CMK (cell line): ENCODE results near the gene NRTN.

Experiments used
- DNase-seq: peaks from one replicate; pipeline ENCODE4 v3.0.0-alpha.2; 2010; ENCODE audit warnings: low read depth

NRTN gene

DNA sequence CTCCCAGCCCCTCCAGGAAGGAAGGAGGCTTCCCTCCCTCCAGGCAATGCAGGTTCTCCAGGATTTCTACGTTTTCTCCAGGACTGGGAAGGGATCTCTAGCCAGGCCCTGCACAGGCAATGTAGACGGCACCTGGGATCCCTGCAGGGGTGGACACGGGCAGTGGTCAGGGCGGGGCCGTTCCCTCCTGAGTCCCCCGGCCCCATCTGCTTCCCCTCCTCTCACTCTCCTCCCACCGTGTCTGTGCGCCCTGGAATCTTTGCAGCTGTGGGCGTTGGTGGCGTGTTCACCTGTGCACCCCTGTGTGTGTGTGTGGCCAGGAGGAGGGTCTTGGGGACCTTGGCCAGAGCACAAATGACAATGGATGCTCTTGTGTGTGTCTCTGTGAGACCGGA is 10.0 kb downstream of the NRTN start:
- no peak for DNase-seq

- DNase-seq = no peak
These were observed 12.4 kb downstream of the NRTN start for GRCh38 chr19:5817218-5817617.

- no peak for DNase-seq
These were observed 13.7 kb downstream of the NRTN start for GRCh38 chr19:5818594-5818993.

DNA sequence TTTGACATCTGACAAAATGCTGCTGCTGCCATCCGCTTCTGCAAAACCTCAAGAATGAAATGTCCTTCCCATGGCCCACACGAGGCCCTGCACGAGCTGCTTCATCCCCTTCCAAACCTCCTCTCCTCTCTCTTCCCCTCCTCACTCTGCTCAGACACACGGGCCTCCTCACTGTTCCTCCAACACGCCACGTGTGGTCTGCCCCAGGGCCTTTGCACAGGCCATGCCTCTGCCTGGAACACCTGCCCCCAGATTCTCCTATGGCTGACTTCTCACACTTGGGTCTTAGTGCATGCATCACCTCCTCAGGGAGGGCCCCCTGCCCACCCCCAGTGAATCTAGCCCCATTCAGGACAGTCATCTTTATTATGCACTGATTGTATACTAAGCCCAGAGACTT is 15.9 kb downstream of the NRTN start:
- DNase-seq = no peak

DNA sequence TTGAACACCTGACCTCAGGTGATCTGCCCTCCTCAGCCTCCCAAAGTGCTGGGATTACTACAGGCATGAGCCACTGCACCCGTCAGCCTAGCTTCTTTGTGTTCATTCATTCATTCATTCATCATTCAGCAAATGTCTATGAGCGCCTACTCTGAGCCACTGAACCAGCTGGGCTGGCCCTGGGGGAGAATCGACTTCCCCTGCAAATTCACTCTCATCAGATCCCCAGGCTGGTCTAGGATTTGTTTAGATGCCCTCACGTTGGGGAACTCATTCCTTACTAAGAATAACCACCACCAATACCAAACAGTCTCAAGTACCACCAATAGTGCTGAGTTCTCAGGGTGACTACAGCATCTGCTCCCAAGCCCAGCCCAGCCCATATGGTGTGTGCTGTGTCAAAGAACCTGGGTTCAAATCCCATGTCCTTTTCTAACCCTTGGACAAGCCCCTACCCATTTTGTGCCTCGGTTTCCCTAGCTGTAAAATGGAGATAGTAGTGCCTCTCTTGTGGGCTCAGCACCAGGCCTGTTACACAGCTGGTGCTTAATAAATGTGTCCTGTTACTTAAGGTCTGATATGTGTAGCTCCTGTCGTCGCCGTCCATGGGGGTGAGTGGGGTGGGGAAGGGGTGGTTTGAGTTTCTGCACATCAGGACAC is 16.8 kb downstream of the NRTN start:
- DNase-seq = no peak

DNA sequence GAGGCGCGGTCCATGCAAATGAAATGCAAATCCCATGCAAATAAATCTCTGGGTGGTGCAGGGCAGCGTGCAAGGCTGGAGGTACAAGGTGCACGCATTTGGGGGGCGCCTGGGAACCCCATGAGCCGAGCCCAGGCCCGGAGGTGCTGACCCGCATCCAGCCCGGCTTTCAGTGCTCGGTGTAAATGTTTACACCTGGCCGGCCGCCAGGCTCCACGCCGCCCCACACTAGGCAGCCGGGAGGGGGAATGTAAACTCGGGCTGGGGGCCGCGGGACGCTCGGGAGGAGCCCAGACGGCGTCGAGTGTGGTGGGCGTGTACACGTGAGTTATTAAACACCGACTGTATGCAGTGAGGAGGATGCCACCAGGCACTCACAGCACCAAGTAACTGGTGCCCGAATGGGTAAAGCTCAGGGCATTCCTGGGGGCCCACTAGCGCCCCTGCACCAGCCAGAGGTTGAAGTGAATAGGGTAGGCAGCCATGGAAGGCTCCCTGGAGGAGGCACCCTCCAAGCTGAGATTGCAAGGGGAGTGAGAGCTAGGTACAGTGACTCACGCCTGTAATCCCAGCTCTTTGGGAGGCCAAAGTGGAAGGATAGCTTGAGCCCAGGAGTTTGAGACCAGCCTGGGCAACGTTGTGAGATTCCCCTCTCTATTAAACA is 17.4 kb downstream of the NRTN start:
- no peak for DNase-seq

- DNase-seq = no peak
These were observed 18.9 kb downstream of the NRTN start for GRCh38 chr19:5823579-5824281.

DNA sequence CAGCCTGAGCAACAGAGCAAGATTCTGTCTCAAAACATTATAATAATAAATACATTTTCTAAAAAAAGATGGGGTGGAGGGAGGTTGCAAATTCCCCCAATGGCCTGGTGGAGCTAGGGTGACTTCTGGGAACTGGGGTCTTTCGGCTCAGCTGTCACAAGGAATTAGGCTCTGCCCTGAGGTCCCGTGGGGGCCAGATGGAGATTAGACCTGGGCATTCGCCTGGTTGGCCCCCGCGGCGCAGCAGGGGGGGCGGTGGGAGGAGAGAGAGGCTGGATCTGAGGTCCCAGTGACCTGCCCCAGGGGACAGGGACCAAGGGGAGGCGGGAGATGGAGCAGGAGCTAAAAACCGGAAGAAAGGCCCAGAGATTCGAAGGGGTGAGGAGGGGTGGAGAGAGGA is 19.9 kb downstream of the NRTN start:
- no peak for DNase-seq

GRCh38 chr19:5825178-5825577 is 20.3 kb downstream of the NRTN start:
- DNase-seq = no peak

- no peak for DNase-seq
These were observed 21.9 kb downstream of the NRTN start for GRCh38 chr19:5826531-5827341.

GRCh38 chr19:5827342-5827890 is 22.5 kb downstream of the NRTN start:
- no peak for DNase-seq

DNA sequence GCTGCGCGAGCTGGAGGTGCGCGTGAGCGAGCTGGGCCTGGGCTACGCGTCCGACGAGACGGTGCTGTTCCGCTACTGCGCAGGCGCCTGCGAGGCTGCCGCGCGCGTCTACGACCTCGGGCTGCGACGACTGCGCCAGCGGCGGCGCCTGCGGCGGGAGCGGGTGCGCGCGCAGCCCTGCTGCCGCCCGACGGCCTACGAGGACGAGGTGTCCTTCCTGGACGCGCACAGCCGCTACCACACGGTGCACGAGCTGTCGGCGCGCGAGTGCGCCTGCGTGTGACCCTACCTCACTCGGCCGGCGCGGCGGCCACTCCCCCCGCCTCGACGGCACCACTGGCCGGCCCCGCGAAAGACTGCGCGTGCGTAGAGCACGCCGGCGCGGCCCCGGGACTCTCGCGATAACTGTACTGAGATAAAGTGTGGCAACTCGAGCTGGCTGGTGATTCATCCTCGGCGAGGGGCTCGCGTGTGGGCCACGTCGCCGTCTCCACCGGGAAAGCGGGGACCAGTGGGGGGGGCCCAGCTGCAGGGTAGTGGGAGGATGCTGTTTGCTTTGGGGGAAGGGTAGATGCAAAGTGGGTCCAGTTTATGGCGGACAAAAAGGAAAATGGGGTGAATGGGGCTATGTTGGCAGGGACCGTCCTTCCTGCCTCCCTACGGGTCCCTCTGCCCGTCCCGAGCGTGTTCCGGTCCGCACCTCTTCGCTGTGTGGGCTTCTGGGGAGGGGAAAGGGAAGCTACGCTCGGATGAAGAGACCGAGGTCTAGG is 23.2 kb downstream of the NRTN start:
- peak; percentile 91 for DNase-seq

DNA sequence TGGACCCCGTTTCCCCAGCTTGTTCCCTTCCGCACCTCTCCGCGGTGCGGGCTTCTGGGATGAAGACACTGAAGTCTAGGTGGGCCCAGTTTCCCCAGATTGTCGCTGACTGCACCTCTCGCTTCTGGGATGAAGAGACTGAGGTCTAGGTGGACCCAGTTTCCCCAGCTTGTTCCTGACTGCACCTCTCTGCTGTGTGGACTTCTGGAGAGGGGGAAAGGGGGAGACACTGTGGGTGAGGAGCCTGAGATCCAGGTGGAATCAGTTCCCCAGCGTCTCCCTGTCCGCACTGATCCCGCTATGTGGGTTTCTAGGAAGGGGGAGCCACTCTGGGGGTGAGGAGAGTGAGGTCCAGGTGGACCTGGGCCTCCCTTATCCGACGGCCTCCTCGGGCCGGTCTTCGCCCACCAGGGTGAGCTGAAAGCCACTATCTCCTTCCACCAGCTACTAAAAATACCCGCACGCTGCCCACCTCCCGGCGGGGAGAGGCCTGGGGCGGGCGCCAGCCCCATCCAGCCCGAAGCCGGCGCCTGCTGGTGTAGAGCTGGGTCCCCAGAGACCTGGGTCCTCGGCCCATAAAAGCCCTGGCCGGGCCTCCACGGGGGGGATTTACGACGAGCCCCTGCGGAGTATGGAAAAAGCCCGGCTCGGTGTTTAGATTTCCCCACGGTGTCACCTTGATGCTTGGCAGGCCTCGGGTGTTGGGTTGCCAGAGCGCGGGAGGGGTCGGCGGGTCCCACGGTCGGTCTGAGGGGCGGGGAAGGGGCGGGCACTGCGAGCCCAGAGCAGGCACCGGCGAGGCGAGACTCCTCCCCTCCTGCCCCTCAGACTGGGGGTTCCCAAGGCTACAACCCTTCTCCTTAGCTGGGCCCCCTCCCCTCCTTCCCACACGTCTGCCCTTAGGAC is 24.0 kb downstream of the NRTN start:
- peak; percentile 73 for DNase-seq

- no peak for DNase-seq
These were observed 24.9 kb downstream of the NRTN start for GRCh38 chr19:5829567-5830310.

DNA sequence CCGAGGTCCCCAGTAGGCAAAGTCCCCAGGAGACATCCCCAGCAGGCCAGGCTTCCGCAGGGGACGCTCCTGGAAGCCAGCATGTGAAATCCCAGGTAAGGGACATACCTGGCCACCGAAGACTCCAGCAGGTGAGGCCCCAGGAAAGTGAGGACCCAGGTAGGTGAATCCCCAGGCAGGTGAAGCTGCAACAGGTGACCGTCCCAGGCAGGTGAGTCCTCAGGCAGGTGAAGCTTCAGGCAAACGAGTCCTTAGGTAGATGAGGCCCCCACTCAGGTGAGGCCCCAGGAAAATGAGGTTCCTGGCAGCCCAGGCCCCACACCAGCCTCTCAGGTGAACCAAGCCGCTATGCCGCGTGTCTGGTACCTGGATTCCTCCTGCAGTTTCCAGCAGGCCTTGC is 26.3 kb downstream of the NRTN start:
- DNase-seq = no peak

DNA sequence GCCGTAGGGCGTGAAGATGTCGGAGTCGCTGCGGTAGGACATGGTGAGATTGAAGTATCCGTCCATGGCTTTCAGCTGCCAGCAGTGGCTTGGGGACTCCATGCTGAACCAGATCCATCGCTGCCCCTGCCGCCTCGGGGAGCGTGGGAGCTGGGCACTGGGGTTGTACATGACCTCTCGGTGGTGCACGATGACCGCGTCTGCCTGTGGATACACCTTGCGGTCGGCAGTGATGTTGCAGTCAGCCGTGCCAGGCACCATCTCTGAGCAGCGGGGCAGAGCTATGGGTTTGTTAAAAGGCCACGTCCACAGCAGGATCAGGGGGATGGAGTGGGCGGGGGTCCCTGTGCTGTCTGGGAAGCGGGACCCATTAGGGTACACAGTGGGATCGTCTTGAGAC is 27.2 kb downstream of the NRTN start:
- no peak for DNase-seq

DNA sequence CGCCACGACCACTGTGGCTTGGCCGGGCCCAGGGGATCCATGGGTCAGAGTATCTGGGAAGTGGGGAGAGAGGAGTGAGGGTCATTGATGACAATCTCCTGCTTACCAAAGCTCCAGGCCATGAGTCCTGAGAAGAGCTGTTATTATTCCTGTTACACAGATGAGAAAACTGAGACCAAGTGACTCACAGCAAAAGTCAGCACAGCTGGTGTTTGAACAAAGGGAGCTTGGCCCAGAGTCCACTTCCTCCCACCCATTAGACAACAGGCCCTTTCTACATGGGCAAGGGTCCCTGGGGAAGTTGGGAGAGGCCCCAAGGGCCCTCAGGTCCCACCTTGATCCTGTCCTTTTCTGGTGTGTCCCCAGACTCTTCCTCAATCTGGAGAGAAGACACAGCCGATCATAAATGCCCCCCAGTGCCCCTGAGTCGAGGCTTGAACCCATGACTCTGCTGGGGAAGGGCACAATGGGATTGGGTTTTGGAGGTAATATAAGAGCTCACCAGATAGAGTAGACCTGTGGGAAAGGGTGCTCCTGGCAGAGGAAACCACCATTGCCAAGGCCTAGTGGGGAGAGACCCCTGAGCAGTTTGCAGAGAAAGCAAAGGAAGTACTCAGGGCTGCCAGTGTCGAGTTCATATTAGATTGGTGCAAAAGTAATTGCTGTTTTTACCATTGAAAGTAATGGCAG is 27.8 kb downstream of the NRTN start:
- no peak for DNase-seq

DNA sequence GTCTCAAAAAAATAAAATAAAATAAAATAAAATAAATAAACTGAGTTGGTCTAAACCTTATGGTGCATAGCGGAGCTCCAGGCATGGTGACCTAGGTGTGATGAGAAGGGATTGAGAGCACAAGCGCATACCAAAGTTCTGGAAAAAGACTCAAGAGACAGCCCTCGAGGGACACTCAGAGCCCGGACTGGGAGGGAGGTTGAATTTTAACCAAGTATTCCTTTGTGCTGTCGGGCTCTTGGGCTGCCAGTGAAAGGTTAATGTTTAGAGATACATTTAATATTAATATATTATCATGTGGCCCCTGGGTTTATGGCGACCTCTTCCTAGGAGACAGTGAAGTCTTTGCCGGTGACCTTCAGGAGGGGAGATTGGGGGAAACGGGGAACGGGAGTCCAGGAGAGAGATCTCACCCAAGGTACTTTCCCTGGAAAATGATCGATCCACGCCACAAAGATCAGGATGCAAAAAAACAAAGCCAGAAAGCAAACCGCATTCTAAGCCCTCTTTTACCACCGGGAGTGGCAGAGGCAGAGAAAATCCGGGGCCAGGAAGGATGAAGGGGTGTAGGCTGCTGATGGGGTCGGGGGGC is 33.0 kb downstream of the NRTN start:
- DNase-seq = no peak
